HG03571 (cell line): ENCODE results near the gene CHCT1.
A peak's percentile ranks its signal among the peaks of the same experiment; 100 is the strongest.
"Not testable (repeated sequence)": the region's sequence is repeated elsewhere in the genome, so short reads cannot be mapped to it uniquely, and the experiment has no call there.

Experiments
- ATAC-seq: cut with Tn5 transposase; IDR thresholded peaks from one replicate; pipeline ENCODE4 v1.9.1; 2021; ENCODE audit not compliant: unreplicated experiment

CHCT1 gene

DNA sequence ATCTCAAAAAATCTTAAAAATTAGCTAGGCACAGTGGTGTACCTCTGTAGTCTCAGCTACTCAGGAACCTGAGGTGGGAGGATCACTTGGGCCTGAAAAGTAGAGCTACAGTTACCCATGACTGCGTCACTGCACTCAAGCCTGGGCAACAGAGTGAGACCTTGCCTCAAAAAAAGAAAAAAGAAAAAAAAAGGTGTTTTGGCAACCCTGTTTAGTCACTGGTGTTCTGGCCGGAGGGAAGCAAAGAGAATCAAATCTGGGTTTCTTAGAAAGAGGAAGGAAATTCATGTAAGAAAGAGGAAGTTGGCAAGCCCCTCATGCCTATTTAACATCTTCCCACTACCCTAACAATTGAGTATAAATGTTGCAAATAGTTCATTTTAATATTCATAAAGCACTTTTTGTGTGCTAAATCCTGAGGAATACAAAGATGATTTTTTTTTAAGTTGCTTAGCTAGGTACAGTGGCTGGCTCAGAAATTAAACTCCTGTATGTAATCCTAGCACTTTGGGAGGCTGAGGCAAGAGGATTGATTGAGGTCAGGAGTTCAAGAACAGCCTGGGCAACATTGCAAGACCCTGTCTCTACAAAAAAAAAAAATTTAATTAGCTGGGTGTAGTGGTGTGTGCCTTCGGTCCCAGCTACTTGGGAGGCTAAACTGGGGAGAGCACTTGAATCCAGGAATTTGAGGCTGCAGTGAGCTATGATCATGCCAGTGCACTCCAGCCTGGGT lies 23.9 kb upstream of the CHCT1 start:
- ATAC-seq, result peak; percentile 76

DNA sequence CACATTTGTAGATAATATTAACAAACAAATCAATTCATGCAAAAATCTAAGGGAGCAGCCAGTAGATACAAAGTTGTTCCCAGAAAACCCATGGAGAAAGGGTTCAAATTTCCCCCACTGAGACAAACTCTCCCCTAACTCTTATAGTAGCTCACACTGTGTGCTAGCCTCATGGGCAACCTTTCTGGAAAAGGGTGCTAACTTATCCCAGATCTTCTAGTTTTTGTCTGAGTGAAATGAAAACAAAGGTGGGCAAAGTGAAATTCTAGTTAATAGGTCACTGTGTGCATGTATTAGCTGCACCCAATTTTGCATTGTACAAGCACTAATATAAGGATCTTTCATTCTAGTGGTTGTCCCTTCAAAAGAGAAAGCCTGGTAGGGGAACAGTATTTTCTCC lies 20.5 kb upstream of the CHCT1 start:
- ATAC-seq, result no peak

DNA sequence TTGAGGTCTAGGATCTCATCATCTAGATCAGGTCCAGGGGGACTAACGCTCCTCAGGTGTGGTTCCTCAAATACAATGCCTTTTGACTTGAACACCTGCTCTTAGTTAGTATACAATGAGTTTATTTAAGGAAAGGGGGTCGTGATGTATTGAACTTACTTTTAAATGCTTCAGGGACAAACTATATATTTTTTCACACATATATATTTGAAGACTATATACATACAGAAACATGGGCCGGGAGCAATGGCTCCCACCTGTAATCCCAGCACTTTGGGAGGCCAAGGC lies 18.8 kb upstream of the CHCT1 start:
- no peak for ATAC-seq

DNA sequence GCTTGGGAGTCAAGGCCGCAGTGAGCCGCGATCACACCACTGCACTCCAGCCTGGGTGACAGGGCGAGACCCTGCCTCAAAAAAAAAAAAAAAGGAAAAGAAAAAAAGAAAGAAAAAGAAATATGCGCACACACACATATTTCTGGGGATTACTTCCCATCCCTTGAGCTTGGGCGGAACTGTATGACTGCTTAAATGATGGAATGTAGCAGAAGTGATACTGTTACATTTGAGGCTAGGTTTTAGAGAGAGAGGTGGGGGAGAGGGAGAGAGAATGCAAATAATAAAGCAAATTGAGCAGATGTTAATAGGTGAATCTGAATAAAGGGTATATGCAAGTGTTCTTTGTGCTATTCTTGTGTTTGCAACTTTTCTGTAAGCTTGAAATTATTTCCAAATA lies 18.3 kb upstream of the CHCT1 start:
- no peak for ATAC-seq

DNA sequence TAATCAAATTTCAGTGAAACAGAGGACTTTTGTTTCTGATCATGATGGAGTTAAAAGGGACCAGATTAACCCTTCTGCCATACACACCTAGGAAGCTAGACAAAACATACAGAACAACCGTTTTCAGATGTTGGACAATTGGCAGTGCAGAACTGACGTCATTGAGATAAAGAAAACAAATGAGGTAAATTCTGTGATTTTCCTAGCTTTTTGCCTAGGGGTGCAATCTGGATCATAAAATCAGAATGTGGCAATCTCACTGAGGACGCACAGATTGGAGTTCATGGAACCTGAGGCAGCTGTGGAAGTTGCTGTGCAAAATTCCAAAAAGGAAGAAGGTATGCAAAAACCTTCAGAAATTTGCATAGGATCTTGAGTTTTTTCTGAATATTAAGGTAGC lies 15.4 kb upstream of the CHCT1 start:
- ATAC-seq, result no peak

DNA sequence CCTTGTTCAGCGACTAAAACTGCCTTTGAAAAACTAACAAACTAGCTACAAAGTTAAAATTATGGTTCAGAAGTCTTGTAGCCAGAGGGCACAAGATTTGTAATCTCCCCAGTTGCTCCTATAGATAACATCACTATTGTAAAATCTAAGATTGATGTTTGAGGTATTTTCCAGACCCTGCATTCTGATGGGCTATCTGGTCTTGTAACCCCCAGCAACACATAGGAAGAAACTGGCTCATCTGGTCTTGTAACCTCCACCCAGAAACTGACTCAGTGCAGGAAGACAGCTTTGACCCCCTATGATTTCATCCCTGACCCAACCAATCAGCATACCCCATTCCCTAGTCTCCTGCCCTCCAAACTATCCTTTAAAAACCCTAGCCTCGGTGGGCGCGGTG lies 12.3 kb upstream of the CHCT1 start:
- no peak for ATAC-seq

DNA sequence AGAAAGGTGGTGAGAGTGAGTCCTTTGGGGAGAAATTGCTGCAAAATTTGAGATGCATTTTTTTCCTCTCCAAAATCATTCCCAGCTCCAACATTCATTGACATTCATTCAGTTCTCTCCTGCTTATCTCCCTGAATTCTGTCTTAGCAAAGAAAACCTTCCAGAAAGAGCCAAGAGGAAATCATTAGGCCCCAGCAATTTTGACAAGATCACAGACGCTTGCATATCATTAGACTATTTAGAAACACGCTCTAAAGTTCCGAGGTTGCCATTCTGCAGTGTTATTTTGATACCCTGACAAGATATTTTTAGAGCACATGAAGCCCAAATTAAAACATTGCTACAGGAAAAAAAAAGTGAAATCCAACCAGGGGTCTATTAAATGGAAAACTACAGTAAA lies 9.6 kb upstream of the CHCT1 start:
- no peak for ATAC-seq

DNA sequence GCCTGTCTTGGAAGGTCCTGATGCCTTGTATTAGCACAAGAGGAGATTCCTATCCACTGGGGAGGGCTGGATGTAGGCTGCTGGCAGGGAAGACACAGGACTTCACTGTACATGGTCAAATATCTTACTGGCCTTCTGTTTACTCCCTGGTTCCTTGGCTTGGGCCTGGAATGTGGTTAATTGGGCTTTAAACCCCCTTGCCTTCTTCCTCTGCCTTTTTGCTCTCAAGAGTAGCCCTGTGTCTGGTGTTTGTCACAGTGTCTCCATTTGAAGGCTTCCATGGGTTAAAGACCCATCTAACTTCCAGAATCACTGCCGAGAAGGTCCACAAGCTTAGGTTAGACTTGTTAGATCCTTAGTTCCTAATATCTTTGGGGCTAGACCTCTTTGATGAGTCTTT lies 7.1 kb upstream of the CHCT1 start:
- no peak for ATAC-seq

DNA sequence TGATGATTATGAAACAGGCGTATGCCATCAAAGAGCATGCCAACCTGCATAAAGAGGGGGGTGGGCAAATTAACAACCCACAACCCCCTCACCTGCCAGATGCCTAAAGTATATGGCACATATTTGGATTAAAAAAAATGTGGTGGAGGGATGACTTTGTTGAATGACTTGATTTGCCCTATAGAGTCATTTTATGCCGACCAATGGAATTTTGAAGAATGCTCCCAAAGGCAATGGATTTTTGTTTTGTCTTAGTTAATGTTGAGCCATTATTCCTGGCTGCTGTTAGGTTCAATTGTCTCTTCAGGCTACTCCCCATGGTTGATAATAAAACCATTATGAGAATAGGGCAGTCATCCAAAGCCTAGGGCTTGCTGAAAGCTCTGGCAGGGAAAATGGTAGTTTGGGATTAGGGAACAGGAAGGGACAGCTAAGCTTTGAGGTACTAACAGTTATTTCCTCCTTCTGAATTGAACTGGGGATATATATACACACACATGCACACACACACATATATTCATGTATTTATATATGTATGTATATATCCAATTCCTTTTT lies 5.8 kb upstream of the CHCT1 start:
- ATAC-seq, result no peak

DNA sequence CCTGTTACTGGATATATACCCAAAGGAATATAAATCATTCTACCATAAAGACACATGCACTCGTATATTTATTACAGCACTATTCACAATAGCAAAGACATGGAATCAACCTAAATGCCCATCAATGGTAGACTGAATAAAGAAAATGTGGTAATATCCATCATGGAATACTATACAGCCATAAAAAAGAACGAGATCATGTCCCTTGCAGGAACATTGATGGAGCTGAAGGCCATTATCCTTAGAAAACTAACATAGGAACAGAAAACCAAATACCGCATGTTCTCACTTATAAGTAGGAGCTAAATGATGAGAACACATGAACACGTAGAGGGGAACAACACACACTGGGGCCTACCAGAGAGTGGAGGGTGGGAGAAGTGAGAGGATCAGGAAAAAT lies 3.3 kb upstream of the CHCT1 start:
- not testable (repeated sequence) for ATAC-seq

DNA sequence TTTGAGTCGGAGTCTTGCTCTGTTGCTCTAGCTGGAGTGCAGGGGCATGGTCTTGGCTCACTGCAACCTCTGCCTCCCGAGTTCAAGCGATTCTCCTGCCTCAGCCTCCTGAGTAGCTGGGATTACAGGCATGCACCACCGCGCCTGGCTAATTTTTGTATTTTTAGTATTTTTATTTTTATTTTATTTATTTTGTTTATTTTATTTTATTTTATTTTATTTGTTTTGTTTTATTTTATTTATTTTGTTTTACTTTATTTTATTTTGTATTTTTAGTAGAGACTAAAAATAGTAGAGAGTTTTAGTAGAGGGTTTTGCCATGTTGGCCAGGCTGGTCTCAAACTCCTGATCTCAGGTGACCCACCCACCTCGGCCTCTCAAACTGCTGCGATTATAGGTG lies 2.4 kb upstream of the CHCT1 start:
- ATAC-seq, result not testable (repeated sequence)

DNA sequence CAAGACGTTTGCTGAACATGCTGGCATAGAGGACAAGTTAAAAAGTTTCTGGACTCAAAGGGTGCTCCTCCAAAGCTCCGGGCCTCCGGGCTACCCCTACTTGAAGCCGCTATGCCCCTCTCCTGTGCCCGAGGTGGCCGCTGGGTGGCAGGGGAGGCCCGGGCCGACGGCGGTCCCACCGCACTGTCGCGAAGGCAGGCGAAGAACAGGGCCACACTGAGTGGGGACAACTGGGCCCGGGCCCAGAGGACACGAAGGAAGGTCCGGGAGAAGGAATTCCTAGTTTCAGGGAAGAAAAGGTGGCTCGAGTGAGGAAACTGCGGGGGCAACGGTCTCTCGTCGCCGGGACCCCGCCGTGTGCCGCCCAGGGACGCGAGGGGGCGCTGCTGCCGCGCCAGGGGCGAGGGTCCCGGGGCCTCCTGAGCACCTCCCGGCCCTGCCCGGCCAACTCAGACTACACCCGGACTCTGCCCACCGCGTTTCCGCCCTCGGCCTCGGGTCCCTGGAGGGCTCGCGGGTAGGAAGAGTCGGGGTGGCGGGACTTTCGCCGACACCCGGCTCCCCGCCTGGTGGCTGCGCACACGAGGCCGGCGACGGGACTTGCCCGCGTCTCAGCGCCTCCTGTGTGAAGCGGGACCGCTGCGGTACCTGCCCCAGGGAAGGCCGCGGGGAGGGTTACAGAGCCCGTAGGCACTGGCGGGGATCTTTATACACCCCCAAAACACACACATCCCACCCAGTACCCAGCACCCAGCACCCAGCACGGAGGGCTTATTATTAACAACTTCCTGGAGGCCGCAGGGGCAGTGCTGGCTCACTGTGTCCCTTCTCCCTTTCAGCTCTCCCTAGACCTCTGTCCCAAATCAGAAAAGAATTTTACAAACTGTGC lies 772 bp upstream of the CHCT1 start:
- peak; percentile 79 for ATAC-seq

DNA sequence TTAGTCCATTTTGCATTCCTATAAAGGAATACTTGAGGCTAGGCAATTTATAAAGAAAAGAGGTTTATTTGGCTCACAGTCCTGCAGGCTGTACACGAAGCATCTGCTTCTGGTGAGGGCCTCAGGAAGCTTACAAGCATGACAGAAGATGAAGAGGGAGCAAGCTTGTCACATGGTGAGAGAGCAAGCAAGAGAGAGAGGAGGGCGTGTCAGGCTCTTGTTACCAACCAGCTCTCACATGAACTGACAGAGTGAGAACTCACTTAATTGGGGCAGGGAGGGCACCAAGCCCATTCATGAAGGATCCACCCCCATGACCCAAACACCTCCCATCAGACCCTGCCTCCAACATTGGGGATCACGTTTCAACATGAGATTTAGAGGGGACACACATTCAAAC lies 1.6 kb downstream of the CHCT1 start:
- ATAC-seq, result no peak

DNA sequence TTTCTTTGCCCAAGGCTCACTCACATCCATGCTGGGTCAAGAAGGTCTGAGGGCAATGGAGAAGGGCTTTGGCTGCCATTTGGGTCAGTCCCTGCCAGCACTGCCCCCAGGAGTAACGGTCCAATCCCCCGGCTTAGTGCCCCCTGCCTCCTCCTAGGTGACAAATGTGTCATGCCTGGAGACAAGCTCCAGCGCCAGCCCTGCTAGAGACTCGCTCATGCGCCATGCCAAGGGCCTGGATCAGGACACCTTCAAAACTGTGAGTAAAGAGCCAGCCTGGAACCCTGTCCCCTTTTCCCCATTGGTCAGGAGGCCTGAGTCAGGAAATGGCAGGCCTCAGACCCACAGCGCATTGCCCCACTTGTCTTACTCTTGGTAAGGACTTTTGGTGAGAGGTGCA lies 3.3 kb downstream of the CHCT1 start:
- ATAC-seq, result no peak

DNA sequence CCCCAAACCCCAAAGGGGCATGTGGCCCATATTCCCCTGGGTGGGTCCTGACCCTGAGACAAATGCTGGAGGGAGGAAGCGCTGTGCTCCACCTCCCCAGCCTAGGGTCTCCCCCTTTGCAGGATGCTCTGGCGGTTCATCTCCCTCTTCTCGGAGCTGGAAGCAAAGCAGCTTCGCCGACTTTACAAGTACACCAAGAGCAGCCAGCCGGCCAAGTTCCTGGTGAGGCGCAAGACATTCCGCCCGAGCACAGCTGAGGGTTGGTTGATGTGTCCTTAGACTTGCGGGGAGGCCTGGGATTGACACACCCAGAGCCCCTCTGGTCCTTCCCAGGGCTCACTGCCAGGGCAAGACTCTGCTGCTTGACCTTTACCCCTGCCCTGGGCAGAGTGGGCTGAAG lies 4.3 kb downstream of the CHCT1 start:
- ATAC-seq, result no peak

DNA sequence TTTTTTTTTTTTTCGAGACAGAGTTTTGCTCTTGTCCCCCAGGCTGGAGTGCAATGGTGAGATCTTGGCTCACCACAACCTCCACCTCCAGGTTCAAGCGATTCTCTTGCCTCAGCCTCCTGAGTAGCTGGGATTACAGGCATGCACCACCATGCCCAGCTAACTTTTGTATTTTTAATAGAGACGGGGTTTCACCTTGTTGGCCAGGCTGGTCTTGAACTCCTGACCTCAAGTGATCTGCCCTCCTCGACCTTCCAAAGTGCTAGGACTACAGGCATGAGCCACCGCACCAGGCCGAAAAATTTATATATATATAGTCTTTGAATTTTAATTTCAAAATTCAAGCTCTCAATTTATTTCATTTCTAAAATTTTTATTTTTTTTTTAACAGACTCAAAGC lies 6.2 kb downstream of the CHCT1 start:
- ATAC-seq, result not testable (repeated sequence)

DNA sequence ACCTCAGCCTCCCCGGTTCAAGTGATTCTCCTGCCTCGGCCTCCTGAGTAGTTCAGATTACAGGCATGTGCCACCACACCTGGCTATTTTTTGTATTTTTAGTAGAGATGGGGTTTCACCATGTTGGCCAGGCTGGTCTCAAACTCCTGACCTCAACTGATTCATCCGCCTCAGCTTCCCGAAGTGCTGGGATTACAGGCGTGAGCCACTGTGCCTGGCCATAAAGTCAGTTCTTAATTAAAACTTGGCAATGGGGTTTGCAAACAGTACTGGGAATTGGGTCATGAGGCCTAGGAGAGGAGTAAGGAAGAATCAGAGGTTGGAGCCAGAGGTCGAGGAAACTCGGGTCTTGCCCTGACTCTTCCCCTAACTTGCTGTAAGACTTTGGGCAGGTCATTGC lies 8.3 kb downstream of the CHCT1 start:
- not testable (repeated sequence) for ATAC-seq

DNA sequence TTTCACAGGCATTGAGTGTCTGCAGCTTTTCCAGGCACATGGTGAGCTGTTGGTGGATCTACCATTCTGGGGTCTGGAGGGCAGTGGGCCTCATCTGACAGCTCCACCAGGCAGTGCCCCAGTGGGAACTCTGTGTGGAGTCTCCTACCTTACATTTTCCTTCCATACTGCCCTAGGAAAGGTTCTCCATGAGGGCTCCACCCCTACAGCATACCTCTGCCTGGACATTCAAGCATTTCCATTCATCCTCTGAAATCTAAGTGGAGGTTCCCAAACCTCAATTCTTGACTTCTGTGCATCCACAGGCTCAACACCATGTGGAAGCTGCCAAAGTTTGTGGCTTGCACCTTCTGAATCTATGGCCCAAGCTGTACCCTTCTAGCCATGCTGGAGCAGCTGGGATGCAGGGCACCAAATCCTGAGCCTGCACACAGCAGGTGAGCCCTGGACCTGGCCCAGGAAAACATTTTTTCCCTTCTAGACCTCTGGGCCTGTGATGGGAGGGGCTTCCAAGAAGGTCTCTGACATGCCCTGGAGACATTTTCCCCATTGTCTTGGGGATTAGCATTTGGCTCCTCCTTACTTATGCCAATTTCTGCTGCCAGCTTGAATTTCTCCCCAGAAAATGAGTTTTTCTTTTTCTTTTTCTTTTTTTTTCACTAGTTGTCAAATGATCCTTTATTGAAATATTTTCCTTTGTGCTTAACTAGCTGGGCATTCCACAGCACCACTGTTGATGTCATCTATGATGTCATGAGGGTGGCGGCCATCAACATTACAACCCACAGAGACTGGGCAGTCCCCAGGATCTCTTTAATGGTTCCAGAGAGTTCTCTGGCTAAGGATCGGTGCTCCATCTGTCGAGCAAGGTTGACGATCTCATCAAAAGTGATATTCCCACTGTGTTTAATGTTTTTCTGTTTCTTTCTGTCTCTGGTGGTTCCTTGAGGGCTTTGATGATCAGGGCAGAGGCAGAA lies 11.0 kb downstream of the CHCT1 start:
- ATAC-seq, result not testable (repeated sequence)

DNA sequence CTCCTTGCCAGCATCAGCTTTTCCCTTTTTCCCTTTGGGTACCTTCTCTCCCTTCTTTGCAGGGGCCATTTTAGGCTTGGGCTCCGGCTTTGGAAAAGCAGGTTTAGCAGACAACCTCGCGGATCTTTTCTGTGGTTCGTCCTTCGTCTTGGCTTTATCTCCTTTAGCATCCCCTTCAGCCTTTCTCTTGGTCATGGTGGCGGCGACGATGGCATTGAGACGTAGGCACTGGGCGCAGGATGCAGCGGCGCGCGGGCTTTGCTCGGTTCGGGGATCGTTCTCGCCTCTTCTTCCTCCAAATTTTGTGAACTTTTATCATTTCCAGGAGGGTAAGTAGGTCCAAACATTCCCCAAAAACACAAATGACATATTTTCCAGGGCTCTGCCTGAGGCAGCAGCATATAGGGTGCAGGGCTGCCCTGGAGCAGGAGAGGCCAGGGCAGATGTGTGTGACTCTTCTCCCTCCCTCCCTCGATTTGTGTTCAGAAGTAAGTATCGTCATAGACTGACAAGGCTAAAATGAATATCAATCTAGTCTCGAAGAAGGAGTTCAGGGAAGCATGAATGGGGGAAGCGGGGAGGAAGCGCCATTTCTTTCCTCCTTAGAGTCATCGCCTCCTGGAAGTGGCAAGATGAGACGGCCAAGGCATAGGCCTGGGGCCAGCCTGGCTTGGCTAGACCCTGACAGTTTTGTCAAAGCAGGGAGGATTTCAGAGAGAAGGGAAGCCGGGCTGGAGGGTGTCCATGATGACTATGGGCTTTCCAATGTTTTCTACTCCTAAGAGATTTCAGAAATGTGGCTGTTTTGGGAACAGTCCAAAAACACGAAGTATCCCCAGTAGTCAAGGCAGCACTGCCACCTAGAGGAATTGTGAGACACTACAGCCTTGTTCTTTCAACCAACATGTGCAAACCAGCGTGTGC lies 13.2 kb downstream of the CHCT1 start:
- no peak for ATAC-seq

DNA sequence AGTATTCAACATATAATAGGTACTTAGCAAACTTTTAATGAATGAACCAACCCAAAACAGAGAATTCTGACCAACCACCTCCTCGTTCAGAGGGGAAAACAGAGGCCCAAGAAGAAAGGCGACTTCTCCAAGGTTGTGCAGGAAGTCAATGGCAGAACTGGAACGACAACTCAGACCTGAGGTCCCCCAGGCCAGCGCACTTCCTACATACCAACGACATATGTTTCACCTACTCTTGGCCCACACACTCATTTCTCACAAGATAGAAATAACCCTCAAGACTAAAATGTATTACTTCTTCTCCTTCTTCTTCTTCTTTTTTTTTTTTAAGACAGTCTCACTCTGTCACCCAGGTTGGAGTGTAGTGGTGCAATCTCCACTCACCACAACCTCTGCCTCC lies 14.4 kb downstream of the CHCT1 start:
- ATAC-seq, result no peak
